HL-60/S4 treated with retinoic acid at 250 ng/mL for 4 days and 3 days (cell line): ENCODE measurements around the gene WFDC5.
"Not testable (repeated sequence)": the region's sequence is repeated elsewhere in the genome, so short reads cannot be mapped to it uniquely, and the experiment has no call there.

Experiments
- in situ Hi-C: fragments of 300-500 bp; cut with MboI; formaldehyde crosslinking; loops from 2 replicates; pipeline ENCODE4 v1.7.0; 2022; ENCODE audit warnings: low sequenced_read_pairs

Gene WFDC5

GRCh38 chr20:45114465-45115385 lies at the start of gene WFDC5:
Gene WFDC5 (minus strand): TSS chr20:45115174. CDS start chr20:45115083, 91 bp downstream.
- in situ Hi-C loops: no loop called here

GRCh38 chr20:45163083-45163803 lies 48.3 kb upstream of the WFDC5 start:
- in situ Hi-C loops: no loop called here

- in situ Hi-C loops: no loop called here
Measured at GRCh38 chr20:45157962-45158361, 43.0 kb upstream of the WFDC5 start.

- in situ Hi-C loops: no loop called here
Measured at GRCh38 chr20:45156713-45157112, 41.7 kb upstream of the WFDC5 start.

- in situ Hi-C loops: not testable (repeated sequence)
Measured at GRCh38 chr20:45154794-45155193, 39.8 kb upstream of the WFDC5 start.

- in situ Hi-C loops: no loop called here
Measured at GRCh38 chr20:45154183-45154582, 39.2 kb upstream of the WFDC5 start.

- in situ Hi-C loops: no loop called here
Measured at GRCh38 chr20:45153752-45154151, 38.8 kb upstream of the WFDC5 start.

- in situ Hi-C loops: no loop called here
Measured at GRCh38 chr20:45153147-45153546, 38.2 kb upstream of the WFDC5 start.

GRCh38 chr20:45152405-45152804 lies 37.4 kb upstream of the WFDC5 start:
- in situ Hi-C loops: no loop called here

- in situ Hi-C loops: no loop called here
Measured at GRCh38 chr20:45149062-45149461, 34.1 kb upstream of the WFDC5 start.

GRCh38 chr20:45140836-45141235 lies 25.9 kb upstream of the WFDC5 start:
- in situ Hi-C loops: no loop called here

GRCh38 chr20:45139733-45140375 lies 24.9 kb upstream of the WFDC5 start:
- in situ Hi-C loops: not testable (repeated sequence)

- in situ Hi-C loops: no loop called here
Measured at GRCh38 chr20:45138561-45139300, 23.8 kb upstream of the WFDC5 start.

- in situ Hi-C loops: no loop called here
Measured at GRCh38 chr20:45136911-45137310, 21.9 kb upstream of the WFDC5 start.

GRCh38 chr20:45128099-45128498 lies 13.1 kb upstream of the WFDC5 start:
- in situ Hi-C loops: no loop called here

GRCh38 chr20:45124365-45124764 lies 9.4 kb upstream of the WFDC5 start, which contains the start of gene WFDC12:
Gene WFDC12 (minus strand): TSS chr20:45124465. CDS start chr20:45124447, 18 bp downstream.
- in situ Hi-C loops: no loop called here

- in situ Hi-C loops: no loop called here
Measured at GRCh38 chr20:45121388-45121787, 6.4 kb upstream of the WFDC5 start.

GRCh38 chr20:45119556-45120266 lies 4.7 kb upstream of the WFDC5 start:
- in situ Hi-C loops: no loop called here

GRCh38 chr20:45118028-45118427 lies 3.1 kb upstream of the WFDC5 start:
- in situ Hi-C loops: no loop called here

- in situ Hi-C loops: no loop called here
Measured at GRCh38 chr20:45117581-45117980, 2.6 kb upstream of the WFDC5 start.
